Ectodermal cell (in vitro differentiated cells): ENCODE data around the gene ANKS1B.

Experiments
- H3K27ac ChIP-seq: 2 replicates; pipeline ENCODE4 v1.7.0; 2013; ENCODE audit warnings: mild to moderate bottlenecking, low read depth, low read length; ENCODE audit not compliant: insufficient read depth, poor library complexity, severe bottlenecking
- H3K27me3 ChIP-seq: 2 replicates; pipeline ENCODE4 v1.7.0; 2013; ENCODE audit warnings: mild to moderate bottlenecking, low read length; ENCODE audit not compliant: insufficient read depth, control insufficient read depth, poor library complexity, severe bottlenecking
- H3K36me3 ChIP-seq: one replicate; pipeline ENCODE4 v1.7.0; 2013; ENCODE audit warnings: low read length; ENCODE audit not compliant: control insufficient read depth, insufficient read depth
- H3K4me1 ChIP-seq: one replicate; pipeline ENCODE4 v1.7.0; 2013; ENCODE audit warnings: low read length; ENCODE audit not compliant: control insufficient read depth, insufficient read depth
- H3K4me3 ChIP-seq: 2 replicates; pipeline ENCODE4 v1.7.0; 2013; ENCODE audit warnings: low read depth, low read length, control low read depth; ENCODE audit not compliant: insufficient read depth
- H3K9me3 ChIP-seq: 2 replicates; pipeline ENCODE4 v1.7.0; 2013; ENCODE audit warnings: mild to moderate bottlenecking, low read length, moderate library complexity; ENCODE audit not compliant: control insufficient read depth
- WGBS, 2 experiments: methylation state at CpG; one replicate each; pipeline ENCODE4 v1.1.7; 2013; ENCODE audit warnings: missing lambda C conversion rate in 2 of 2; 5-methylcytosine and 5-hydroxymethylcytosine counted together

ANKS1B gene

GRCh38 chr12:99009654-99010296 is 975.0 kb downstream of the ANKS1B start:
- H3K27ac ChIP-seq = no peak overlapping the region
- no peaks in the 10 kb centered on the region for H3K9me3 ChIP-seq
- H3K4me1 ChIP-seq = no peaks in the 10 kb centered on the region
- WGBS, 2 experiments = 86 to 89% methylated on average over 3 of the region's 3 CpGs
- H3K4me3 ChIP-seq = no peak overlapping the region
- H3K36me3 ChIP-seq = no peaks in the 10 kb centered on the region
- no peaks in the 10 kb centered on the region for H3K27me3 ChIP-seq

GRCh38 chr12:99005601-99006000 is 979.1 kb downstream of the ANKS1B start:
- Histone ChIP-seq H3K27me3 (no peaks in the 10 kb centered on the region), H3K27ac (no peak overlapping the region), H3K4me1 (no peaks in the 10 kb centered on the region), H3K4me3 (no peak overlapping the region), H3K9me3 (no peaks in the 10 kb centered on the region), H3K36me3 (no peaks in the 10 kb centered on the region)
- 88 to 90% methylated on average over 5 of the region's 5 CpGs for WGBS, 2 experiments

- Histone ChIP-seq H3K9me3 (no peaks in the 10 kb centered on the region), H3K27me3 (no peaks in the 10 kb centered on the region), H3K4me3 (no peak overlapping the region), H3K4me1 (no peaks in the 10 kb centered on the region), H3K36me3 (no peaks in the 10 kb centered on the region), H3K27ac (no peak overlapping the region)
- WGBS, 2 experiments = 92 to 93% methylated on average over 11 to 12 of the region's 12 CpGs
These were observed 979.8 kb downstream of the ANKS1B start for GRCh38 chr12:99004799-99005466.

- 98 to 100% methylated on average over 3 of the region's 3 CpGs for WGBS, 2 experiments
- no peaks in the 10 kb centered on the region for H3K36me3 ChIP-seq
- no peaks in the 10 kb centered on the region for H3K27me3 ChIP-seq
- H3K27ac ChIP-seq = no peak overlapping the region
- H3K4me3 ChIP-seq = no peak overlapping the region
- H3K9me3 ChIP-seq = no peaks in the 10 kb centered on the region
- H3K4me1 ChIP-seq = no peaks in the 10 kb centered on the region
These were observed 982.0 kb downstream of the ANKS1B start for GRCh38 chr12:99002731-99003130.

DNA sequence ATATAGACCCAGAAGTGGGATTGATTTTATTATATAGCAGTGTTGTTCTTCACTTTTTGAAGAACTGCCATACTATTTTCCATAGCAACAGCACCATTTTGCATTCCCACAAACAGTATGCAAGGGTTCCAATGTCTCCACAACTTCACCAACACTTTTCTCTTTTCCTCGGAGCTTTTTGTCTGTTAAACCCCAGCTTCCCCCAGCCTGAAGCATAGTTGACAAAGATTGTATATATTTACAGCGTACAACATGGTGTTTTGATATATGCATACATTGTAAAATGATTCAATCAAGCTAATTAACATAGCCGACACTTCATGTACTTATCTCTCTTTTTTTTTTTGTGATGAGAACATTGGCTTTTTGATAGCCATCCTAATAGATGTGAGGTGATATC is 982.6 kb downstream of the ANKS1B start:
- no peaks in the 10 kb centered on the region for H3K9me3 ChIP-seq
- no peaks in the 10 kb centered on the region for H3K36me3 ChIP-seq
- H3K4me1 ChIP-seq = no peaks in the 10 kb centered on the region
- 96% methylated on average over 3 of the region's 3 CpGs; no CpG with 5 or more reads in 1 of the 2 experiments for WGBS, 2 experiments
- H3K27ac ChIP-seq = no peak overlapping the region
- H3K27me3 ChIP-seq = no peaks in the 10 kb centered on the region
- no peak overlapping the region for H3K4me3 ChIP-seq

DNA sequence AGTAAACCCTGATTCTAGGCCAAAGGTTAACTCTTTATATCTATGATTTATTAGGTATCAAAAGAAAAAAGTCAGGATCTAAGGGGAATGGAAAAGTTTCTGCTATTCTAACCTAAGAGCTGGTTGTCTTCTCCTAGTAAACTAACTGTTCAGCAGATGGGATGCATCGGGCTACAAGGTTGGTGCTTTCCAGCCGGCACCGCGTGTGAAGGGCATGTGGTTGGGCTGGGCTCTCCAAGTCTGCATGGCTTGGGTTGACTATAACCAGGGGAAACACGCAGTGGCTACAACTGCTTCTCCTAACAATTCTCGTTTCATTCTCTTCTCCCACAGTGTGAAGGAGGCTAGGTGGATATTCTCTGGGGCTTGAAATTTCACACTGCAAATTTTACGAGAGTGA is 985.2 kb downstream of the ANKS1B start:
- Histone ChIP-seq H3K36me3 (no peaks in the 10 kb centered on the region), H3K4me3 (no peak overlapping the region), H3K9me3 (no peaks in the 10 kb centered on the region), H3K4me1 (no peaks in the 10 kb centered on the region), H3K27ac (no peak overlapping the region), H3K27me3 (no peaks in the 10 kb centered on the region)
- WGBS, 2 experiments = 91 to 94% methylated on average over 4 to 7 of the region's 7 CpGs

DNA sequence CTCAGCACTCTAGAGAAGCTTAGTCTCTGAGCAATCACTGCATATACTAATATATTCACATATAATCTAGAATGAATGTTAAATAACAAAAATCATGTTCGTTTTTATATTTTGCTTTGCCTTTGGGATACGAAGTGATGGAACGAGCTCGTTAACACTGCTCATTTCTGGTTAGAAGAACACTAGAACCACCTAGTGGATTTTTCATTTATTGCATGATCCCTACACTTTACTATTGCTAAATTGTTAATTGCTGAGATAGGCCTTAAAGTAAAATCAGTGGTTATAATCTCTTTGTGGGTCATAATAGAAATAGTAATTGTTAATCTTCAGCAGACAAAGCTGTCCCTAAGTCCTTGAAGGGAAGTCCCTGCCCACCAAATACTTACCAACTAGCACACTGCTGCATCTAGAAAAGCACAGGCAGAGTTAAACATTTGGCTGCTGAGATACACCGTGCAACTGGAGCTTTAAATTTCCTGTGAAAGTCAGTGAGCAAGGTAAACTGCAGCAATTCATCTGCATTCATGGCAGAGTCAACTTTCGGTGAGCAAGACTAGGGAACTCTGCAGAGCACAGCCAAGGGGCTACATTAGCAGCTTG is 985.9 kb downstream of the ANKS1B start:
- Histone ChIP-seq H3K27me3 (no peaks in the 10 kb centered on the region), H3K36me3 (no peaks in the 10 kb centered on the region), H3K9me3 (no peaks in the 10 kb centered on the region), H3K27ac (no peak overlapping the region), H3K4me3 (no peak overlapping the region), H3K4me1 (no peaks in the 10 kb centered on the region)
- 53 to 59% methylated on average over 5 to 6 of the region's 6 CpGs for WGBS, 2 experiments

DNA sequence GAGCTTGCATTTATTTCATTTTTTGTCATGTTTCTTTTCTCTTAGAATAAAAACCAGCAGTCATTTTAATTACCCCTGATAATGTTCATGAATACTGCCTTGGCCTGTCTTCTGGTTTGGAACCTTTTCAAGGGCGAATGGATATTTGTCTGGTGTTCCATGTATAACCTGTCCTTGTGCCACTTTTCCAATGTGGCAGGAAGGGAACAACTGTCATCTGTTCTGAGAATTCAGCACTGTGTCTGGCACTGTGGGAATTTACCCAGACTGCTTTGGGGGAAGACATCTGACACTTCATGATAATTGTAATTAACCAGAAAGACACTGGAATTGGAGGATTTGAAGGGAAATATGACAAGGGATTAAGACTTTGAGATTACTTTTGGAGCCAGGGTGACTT is 986.8 kb downstream of the ANKS1B start:
- WGBS, 2 experiments = 92 to 96% methylated on average over 1 of the region's 1 CpG
- no peaks in the 10 kb centered on the region for H3K36me3 ChIP-seq

GRCh38 chr12:98990648-98991047 is 994.1 kb downstream of the ANKS1B start:
- no peaks in the 10 kb centered on the region for H3K36me3 ChIP-seq
- no peak overlapping the region for H3K4me3 ChIP-seq
- H3K9me3 ChIP-seq = no peaks in the 10 kb centered on the region
- H3K27ac ChIP-seq = no peak overlapping the region
- no peaks in the 10 kb centered on the region for H3K27me3 ChIP-seq
- H3K4me1 ChIP-seq = no peaks in the 10 kb centered on the region
- WGBS, 2 experiments = 92 to 93% methylated on average over 3 of the region's 3 CpGs

More for the DNA sequence above, 986.8 kb downstream of the ANKS1B start:
- Histone ChIP-seq H3K27ac (no peak overlapping the region), H3K27me3 (no peaks in the 10 kb centered on the region), H3K4me3 (no peak overlapping the region), H3K9me3 (no peaks in the 10 kb centered on the region), H3K4me1 (no peaks in the 10 kb centered on the region)

- Histone ChIP-seq H3K4me1 (no peaks in the 10 kb centered on the region), H3K36me3 (no peaks in the 10 kb centered on the region), H3K9me3 (no peaks in the 10 kb centered on the region), H3K4me3 (no peak overlapping the region), H3K27ac (no peak overlapping the region), H3K27me3 (no peaks in the 10 kb centered on the region)
- 81 to 94% methylated on average over 1 of the region's 2 CpGs for WGBS, 2 experiments
These were observed 999.6 kb downstream of the ANKS1B start for GRCh38 chr12:98985156-98985555.
